OCI-LY7 (cell line): ENCODE measurements around the gene NBEA. TPM values are rescaled to one million over a fixed set of nuclear protein-coding genes. Genes with fewer than 3 reads are reported as not detected.

Experiments
- BruUV-seq: library from RNA; stranded (reverse); fragments of 400-500 nt; replicated peaks from 2 replicates; lab custom pipeline; 2021; lab: Mats Ljungman, UMichigan
- CTCF ChIA-PET: fragments of 300-600 bp; sonication (Branson Sonifier 250); formaldehyde crosslinking; loops from one replicate; lab custom pipeline; 2022; ENCODE audit warnings: antibody characterized with exemption; ENCODE audit not compliant: unreplicated experiment; lab: Charles Lee
- POLR2A ChIA-PET: fragments of 300-600 bp; sonication (Branson Sonifier 250); formaldehyde crosslinking; loops from one replicate; lab custom pipeline; 2022; ENCODE audit warnings: antibody characterized with exemption; lab: Charles Lee
- DNase-seq: peaks from one replicate; pipeline ENCODE4 v3.0.0-alpha.2; 2015; ENCODE audit warnings: low spot score
- H2AFZ ChIP-seq: fragments of 200-600 bp; sonication (generic), shearing (Covaris generic); 2 replicates; pipeline ENCODE4 v1.6.1; 2014; ENCODE audit warnings: mild to moderate bottlenecking, antibody characterized with exemption, low read length, moderate library complexity
- H3K27ac ChIP-seq: fragments of 200-600 bp; sonication (generic); 2 replicates; pipeline ENCODE4 v1.5.1; 2014; ENCODE audit warnings: mixed run types, low read depth, mild to moderate bottlenecking, moderate library complexity, low read length, inconsistent platforms; ENCODE audit not compliant: poor library complexity, severe bottlenecking
- H3K36me3 ChIP-seq: fragments of 200-600 bp; sonication (generic); 2 replicates; pipeline ENCODE4 v1.6.1; 2014; ENCODE audit warnings: mild to moderate bottlenecking, antibody characterized with exemption, low read length, moderate library complexity, mixed read lengths; ENCODE audit not compliant: insufficient read depth
- H3K4me1 ChIP-seq: fragments of 200-600 bp; sonication (generic); 2 replicates; pipeline ENCODE4 v1.5.1; 2014; ENCODE audit warnings: mild to moderate bottlenecking, low read length; ENCODE audit not compliant: insufficient read depth, poor library complexity, severe bottlenecking
- H3K4me2 ChIP-seq: fragments of 200-600 bp; sonication (generic); 2 replicates; pipeline ENCODE4 v1.6.1; 2014; ENCODE audit warnings: mild to moderate bottlenecking, low read length
- H3K4me3 ChIP-seq: fragments of 200-600 bp; sonication (generic); 2 replicates; pipeline ENCODE4 v1.5.1; 2014; ENCODE audit warnings: mild to moderate bottlenecking, low read depth, low read length; ENCODE audit not compliant: poor library complexity, severe bottlenecking
- H3K79me2 ChIP-seq: fragments of 200-600 bp; sonication (generic); 2 replicates; pipeline ENCODE4 v1.6.1; 2016; ENCODE audit warnings: low read depth, mild to moderate bottlenecking, low read length, moderate library complexity, mixed read lengths; ENCODE audit not compliant: insufficient read depth
- H3K9me2 ChIP-seq: fragments of 200-600 bp; sonication (generic); 2 replicates; pipeline ENCODE4 v1.6.1; 2016; ENCODE audit warnings: mild to moderate bottlenecking, low read length, mixed read lengths; ENCODE audit not compliant: insufficient read depth
- H3K9me3 ChIP-seq: fragments of 200-600 bp; sonication (generic); 2 replicates; pipeline ENCODE4 v1.6.1; 2014; ENCODE audit warnings: mild to moderate bottlenecking, mixed run types, low read length, mixed read lengths
- H4K20me1 ChIP-seq: fragments of 200-600 bp; sonication (generic); 2 replicates; pipeline ENCODE4 v1.6.1; 2014; ENCODE audit warnings: mild to moderate bottlenecking, antibody characterized with exemption, low read length, moderate library complexity, mixed read lengths; ENCODE audit not compliant: insufficient read depth
- CTCF ChIP-seq: fragments of 200-600 bp; sonication (generic); conservative IDR thresholded peaks from 2 replicates; pipeline ENCODE4 v1.5.1; 2014; ENCODE audit warnings: mild to moderate bottlenecking, antibody characterized with exemption, low read length, moderate library complexity, mixed read lengths
- EZH2phosphoT487 ChIP-seq: fragments of 200-600 bp; sonication (generic); IDR thresholded peaks from 2 replicates; pipeline ENCODE4 v1.6.1; 2018; ENCODE audit warnings: low read depth, borderline replicate concordance, mild to moderate bottlenecking, mixed run types, antibody characterized with exemption, low read length, moderate library complexity, mixed read lengths
- intact Hi-C: fragments of 100-400 bp; cut with micrococcal nuclease; formaldehyde crosslinking; loops from one replicate; pipeline ENCODE4 v1.10.0; 2022; ENCODE audit not compliant: unreplicated experiment
- total RNA-seq, 2 experiments: library from RNA; depleted of rRNA in 1 of 2; stranded (reverse); fragments of >200 nt in 1 of 2; shearing (Covaris generic) in 1 of 2; gene quantifications; 2 replicates each; pipeline ENCODE4 v1.2.3, GENCODE V29; 2014 to 2022

NBEA gene
- total RNA-seq, 2 experiments from 2014 or later = 3.6 to 11.0 TPM

DNA sequence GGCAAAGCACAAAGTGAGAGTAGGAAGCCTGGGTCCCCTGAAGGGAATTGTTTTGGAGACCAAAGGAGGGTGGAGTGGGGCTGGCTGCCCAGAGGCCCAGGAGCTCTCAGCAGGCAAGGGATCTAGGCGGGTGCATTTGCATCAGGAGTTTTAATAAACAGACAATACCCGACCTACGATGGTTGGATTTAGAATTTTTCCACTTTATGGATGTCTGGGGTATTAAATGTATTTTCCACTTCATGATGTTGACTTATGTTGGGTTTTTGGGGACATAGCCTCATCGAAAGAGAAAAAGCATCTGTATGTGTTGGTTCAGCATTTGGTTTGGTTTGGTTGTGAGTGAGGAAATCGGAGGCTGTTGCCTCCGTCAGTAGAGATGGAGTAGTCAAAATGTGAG is 739.6 kb downstream of the NBEA start:
- no peaks in the 10 kb centered on the region for H3K36me3 ChIP-seq
- no peaks in the 10 kb centered on the region for H4K20me1 ChIP-seq
- intact Hi-C loops = no loop called here
- H3K4me2 ChIP-seq = no peak overlapping the region
- H2AFZ ChIP-seq = no peak overlapping the region
- POLR2A ChIA-PET = no interaction called here
- no peaks in the 10 kb centered on the region for H3K9me2 ChIP-seq
- DNase-seq = no peak
- BruUV-seq = no TSS peak
- H3K9me3 ChIP-seq = no peaks in the 10 kb centered on the region
- H3K4me1 ChIP-seq = no peaks in the 10 kb centered on the region
- H3K79me2 ChIP-seq = no peaks in the 10 kb centered on the region
- CTCF ChIA-PET = no interaction called here
- TF ChIP-seq EZH2phosphoT487 = no peak
- TF ChIP-seq CTCF = no peak
- no peak overlapping the region for H3K27ac ChIP-seq
- no peak overlapping the region for H3K4me3 ChIP-seq

- POLR2A ChIA-PET = no interaction called here
- Histone ChIP-seq H3K4me1 (no peaks in the 10 kb centered on the region), H3K9me3 (no peaks in the 10 kb centered on the region), H3K27ac (no peak overlapping the region), H3K4me3 (no peak overlapping the region), H2AFZ (no peak overlapping the region), H3K36me3 (no peaks in the 10 kb centered on the region), H3K4me2 (no peak overlapping the region), H4K20me1 (no peaks in the 10 kb centered on the region), H3K9me2 (no peaks in the 10 kb centered on the region), H3K79me2 (no peaks in the 10 kb centered on the region)
- no peak for DNase-seq
- CTCF ChIA-PET = no interaction called here
- intact Hi-C loops = no loop called here
- TF ChIP-seq CTCF (no peak), EZH2phosphoT487 (no peak)
- no TSS peak for BruUV-seq
Measured at GRCh38 chr13:35684432-35684831, 742.4 kb downstream of the NBEA start.

GRCh38 chr13:35687336-35687735 is 745.3 kb downstream of the NBEA start:
- POLR2A ChIA-PET = no interaction called here
- no peak overlapping the region for H3K4me2 ChIP-seq
- BruUV-seq = no TSS peak
- no peak for DNase-seq
- H3K4me3 ChIP-seq = no peak overlapping the region
- H2AFZ ChIP-seq = no peak overlapping the region
- H3K9me3 ChIP-seq = no peaks in the 10 kb centered on the region
- H3K79me2 ChIP-seq = no peaks in the 10 kb centered on the region
- no peaks in the 10 kb centered on the region for H4K20me1 ChIP-seq
- H3K36me3 ChIP-seq = no peaks in the 10 kb centered on the region
- no peak overlapping the region for H3K27ac ChIP-seq
- H3K9me2 ChIP-seq = no peaks in the 10 kb centered on the region
- TF ChIP-seq CTCF (no peak), EZH2phosphoT487 (no peak)
- intact Hi-C loops = no loop called here
- no peaks in the 10 kb centered on the region for H3K4me1 ChIP-seq
- CTCF ChIA-PET = no interaction called here
